ENCODE measurements around the gene PTK7.
"Not testable (repeated sequence)": the region's sequence is repeated elsewhere in the genome, so short reads cannot be mapped to it uniquely, and the experiment has no call there.

DNA sequence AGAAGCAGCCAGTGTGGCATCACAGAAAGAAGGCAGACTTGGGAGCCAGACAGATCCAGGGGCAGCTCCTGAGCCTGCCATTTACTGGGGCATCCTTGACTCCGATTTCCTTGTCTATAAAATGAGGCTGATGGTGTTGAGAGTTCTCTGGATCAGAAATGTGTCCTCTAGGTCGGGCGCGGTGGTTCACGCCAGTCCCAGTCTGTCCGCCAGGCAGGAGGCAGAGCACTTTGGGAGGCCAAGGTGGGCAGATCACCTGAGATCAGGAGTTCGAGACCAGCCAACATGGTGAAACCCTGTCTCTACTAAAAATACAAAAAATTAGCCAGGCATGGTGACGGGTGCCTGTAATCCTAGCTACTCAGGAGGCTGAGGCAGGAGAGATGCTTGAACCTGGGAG lies 41.4 kb downstream of the PTK7 start:
- not testable (repeated sequence) for TF ChIP-seq EZH2 (IDR thresholded peaks at IDR 0.05; ENCODE audit: borderline replicate concordance, insufficient read depth, low read depth, low read length, poor library complexity, severe bottlenecking)
- TF ChIP-seq, protein P1, sequence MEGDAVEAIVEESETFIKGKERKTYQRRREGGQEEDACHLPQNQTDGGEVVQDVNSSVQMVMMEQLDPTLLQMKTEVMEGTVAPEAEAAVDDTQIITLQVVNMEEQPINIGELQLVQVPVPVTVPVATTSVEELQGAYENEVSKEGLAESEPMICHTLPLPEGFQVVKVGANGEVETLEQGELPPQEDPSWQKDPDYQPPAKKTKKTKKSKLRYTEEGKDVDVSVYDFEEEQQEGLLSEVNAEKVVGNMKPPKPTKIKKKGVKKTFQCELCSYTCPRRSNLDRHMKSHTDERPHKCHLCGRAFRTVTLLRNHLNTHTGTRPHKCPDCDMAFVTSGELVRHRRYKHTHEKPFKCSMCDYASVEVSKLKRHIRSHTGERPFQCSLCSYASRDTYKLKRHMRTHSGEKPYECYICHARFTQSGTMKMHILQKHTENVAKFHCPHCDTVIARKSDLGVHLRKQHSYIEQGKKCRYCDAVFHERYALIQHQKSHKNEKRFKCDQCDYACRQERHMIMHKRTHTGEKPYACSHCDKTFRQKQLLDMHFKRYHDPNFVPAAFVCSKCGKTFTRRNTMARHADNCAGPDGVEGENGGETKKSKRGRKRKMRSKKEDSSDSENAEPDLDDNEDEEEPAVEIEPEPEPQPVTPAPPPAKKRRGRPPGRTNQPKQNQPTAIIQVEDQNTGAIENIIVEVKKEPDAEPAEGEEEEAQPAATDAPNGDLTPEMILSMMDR (IDR thresholded peaks at IDR 0.05) = not testable (repeated sequence)
